ENCODE measurements around the gene DEDD. TPM values are rescaled to one million over a fixed set of nuclear protein-coding genes. Genes with fewer than 3 reads are reported as not detected.
A peak's percentile ranks its signal among the peaks of the same experiment; 100 is the strongest.

DEDD gene
- total RNA-seq, 1 donor from 2014 or later, result 43.7 TPM

DNA sequence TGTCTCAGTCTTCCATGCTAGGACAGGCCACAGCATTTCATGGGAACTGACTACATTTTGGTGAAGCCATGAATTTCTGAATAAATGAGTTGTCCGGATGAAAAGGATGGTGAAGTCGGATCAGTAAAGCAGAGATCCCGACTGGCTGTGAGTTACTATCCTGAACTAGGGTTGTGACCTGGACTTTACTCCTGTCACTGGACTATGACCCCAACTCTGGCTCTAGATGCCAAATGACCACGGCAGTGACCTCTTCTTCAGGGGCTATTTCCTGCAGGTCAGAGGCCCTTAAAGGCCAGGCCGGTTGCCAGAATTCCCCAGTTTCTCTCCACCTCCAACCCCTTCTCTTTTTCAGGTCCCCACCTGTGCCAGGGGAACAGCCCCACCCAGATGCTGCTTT is 41.4 kb downstream of the DEDD start:
- Mint-ChIP-seq H3K27ac (no peak overlapping the region), H3K9me3 (no peaks in the 10 kb centered on the region), H3K4me3 (no peak overlapping the region), H3K27me3 (ENCODE audit: low read depth) (no peaks in the 10 kb centered on the region), H3K4me1 (peaks cover 68% of the 10 kb centered on the region), H3K36me3 (no peaks in the 10 kb centered on the region)
- no peak for DNase-seq (ENCODE audit: low spot score in 2 of 2, unreplicated experiment in 2 of 2)
- TF ChIP-seq CTCF (IDR thresholded peaks at IDR 0.05; ENCODE audit: unreplicated experiment), result no peak

DNA sequence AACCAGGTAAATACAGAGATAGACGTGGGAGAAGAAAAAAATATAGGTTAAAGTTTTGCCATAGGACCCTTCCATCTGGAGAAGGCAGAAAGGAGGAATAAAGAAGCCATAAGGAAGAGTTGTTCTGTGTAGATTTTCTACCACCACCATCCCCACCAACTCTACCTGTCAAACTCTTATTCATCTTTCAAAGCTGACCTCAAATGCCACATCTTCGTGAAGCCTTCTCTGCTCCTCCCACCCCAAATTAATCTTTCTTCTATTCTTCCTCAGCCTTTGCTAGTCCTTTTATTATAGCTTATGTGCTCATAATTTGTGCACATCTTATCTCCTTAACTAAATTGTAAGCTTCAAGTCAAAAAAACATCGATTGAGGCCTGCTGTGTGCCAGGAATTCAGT is 41.9 kb downstream of the DEDD start:
- no peaks in the 10 kb centered on the region for H3K9me3 Mint-ChIP-seq
- no peak for DNase-seq (ENCODE audit: low spot score in 2 of 2, unreplicated experiment in 2 of 2)
- no peak for TF ChIP-seq CTCF (IDR thresholded peaks at IDR 0.05; ENCODE audit: unreplicated experiment)
- H3K27ac Mint-ChIP-seq, result peak overlapping the region; percentile 80
- no peaks in the 10 kb centered on the region for H3K27me3 Mint-ChIP-seq (ENCODE audit: low read depth)
- no peak overlapping the region for H3K4me3 Mint-ChIP-seq
- peaks cover 72% of the 10 kb centered on the region for H3K4me1 Mint-ChIP-seq
- no peaks in the 10 kb centered on the region for H3K36me3 Mint-ChIP-seq

DNA sequence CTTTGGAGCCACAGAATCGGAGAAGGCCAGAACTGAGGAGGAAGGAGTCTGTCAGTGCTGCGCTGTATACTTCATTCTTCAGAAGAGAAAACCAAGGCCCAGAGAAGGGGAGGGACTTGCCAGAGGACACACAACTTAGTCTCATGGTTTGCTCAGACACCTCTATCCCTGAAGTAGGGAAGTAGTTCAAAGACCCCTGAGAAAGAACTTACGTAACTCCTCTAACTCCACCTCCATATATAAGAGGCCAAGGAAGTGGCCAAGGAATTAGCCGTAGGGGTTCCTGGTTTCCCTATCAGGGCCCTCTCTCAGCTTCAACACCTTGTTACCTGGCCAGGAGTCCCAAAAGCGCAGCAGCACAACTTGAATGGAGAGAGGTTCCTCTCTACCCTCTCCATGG is 42.5 kb downstream of the DEDD start:
- DNase-seq (ENCODE audit: low spot score in 2 of 2, unreplicated experiment in 2 of 2), result no peak
- peak overlapping the region; percentile 80 for H3K27ac Mint-ChIP-seq
- H3K4me1 Mint-ChIP-seq, result peaks cover 78% of the 10 kb centered on the region
- peak overlapping the region; percentile 69 for H3K4me3 Mint-ChIP-seq
- no peaks in the 10 kb centered on the region for H3K27me3 Mint-ChIP-seq (ENCODE audit: low read depth)
- H3K36me3 Mint-ChIP-seq, result no peaks in the 10 kb centered on the region
- no peak for TF ChIP-seq CTCF (IDR thresholded peaks at IDR 0.05; ENCODE audit: unreplicated experiment)
- H3K9me3 Mint-ChIP-seq, result no peaks in the 10 kb centered on the region

GRCh38 chr1:161089251-161089924 is 43.1 kb downstream of the DEDD start, which contains the start of gene NECTIN4:
TSS of gene NECTIN4 (minus strand) at chr1:161089558. CDS start at chr1:161089296, 262 bp downstream.
- peaks cover 81% of the 10 kb centered on the region for H3K4me1 Mint-ChIP-seq
- DNase-seq (ENCODE audit: low spot score in 2 of 2, unreplicated experiment in 2 of 2), result peak in 1 of 2 experiments; percentile 55
- no peaks in the 10 kb centered on the region for H3K27me3 Mint-ChIP-seq (ENCODE audit: low read depth)
- no peak for TF ChIP-seq CTCF (IDR thresholded peaks at IDR 0.05; ENCODE audit: unreplicated experiment)
- no peaks in the 10 kb centered on the region for H3K36me3 Mint-ChIP-seq
- peak within 1 kb of the TSS; percentile 69 for H3K4me3 Mint-ChIP-seq
- peak within 1 kb of the TSS; percentile 80 for H3K27ac Mint-ChIP-seq
- no peaks in the 10 kb centered on the region for H3K9me3 Mint-ChIP-seq

DNA sequence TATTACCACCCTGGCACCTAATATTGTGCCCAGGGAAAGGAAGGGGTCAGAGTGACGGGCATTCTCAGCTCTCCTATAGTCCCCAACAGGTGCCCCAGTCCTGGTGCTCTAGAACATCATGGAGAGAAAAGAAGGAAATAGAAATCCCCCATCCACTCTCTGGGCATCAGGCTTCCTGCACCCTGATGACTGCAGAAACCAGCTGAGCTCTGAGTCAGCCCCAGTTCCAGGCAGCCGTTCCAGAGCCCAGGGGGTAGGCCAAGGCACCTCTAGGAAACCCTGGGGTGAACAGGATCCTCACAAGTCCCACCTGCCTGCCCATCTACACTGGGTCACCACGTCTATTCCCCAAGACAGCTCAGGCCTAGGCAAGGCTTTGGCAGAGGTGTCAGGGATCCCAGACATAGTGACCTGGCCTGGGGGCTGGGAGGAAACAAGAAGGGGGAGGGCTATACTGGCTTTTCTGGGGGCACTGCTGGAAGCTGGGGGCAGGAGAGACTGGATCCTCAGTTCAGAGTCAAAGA is 43.8 kb downstream of the DEDD start:
- Mint-ChIP-seq H3K36me3 (no peaks in the 10 kb centered on the region), H3K27ac (peak overlapping the region; percentile 80), H3K4me1 (peaks cover 88% of the 10 kb centered on the region), H3K27me3 (ENCODE audit: low read depth) (no peaks in the 10 kb centered on the region), H3K9me3 (no peaks in the 10 kb centered on the region), H3K4me3 (peak overlapping the region; percentile 69)
- DNase-seq (ENCODE audit: low spot score in 2 of 2, unreplicated experiment in 2 of 2), result no peak
- TF ChIP-seq CTCF (IDR thresholded peaks at IDR 0.05; ENCODE audit: unreplicated experiment), result no peak
